ENCODE measurements around the gene EMID1.
A peak's percentile ranks its signal among the peaks of the same experiment; 100 is the strongest.
"Not testable (repeated sequence)": the region's sequence is repeated elsewhere in the genome, so short reads cannot be mapped to it uniquely, and the experiment has no call there.

Gene EMID1

GRCh38 chr22:29244785-29245625, 39.3 kb downstream of the EMID1 start:
- TF ChIP-seq, protein P1, sequence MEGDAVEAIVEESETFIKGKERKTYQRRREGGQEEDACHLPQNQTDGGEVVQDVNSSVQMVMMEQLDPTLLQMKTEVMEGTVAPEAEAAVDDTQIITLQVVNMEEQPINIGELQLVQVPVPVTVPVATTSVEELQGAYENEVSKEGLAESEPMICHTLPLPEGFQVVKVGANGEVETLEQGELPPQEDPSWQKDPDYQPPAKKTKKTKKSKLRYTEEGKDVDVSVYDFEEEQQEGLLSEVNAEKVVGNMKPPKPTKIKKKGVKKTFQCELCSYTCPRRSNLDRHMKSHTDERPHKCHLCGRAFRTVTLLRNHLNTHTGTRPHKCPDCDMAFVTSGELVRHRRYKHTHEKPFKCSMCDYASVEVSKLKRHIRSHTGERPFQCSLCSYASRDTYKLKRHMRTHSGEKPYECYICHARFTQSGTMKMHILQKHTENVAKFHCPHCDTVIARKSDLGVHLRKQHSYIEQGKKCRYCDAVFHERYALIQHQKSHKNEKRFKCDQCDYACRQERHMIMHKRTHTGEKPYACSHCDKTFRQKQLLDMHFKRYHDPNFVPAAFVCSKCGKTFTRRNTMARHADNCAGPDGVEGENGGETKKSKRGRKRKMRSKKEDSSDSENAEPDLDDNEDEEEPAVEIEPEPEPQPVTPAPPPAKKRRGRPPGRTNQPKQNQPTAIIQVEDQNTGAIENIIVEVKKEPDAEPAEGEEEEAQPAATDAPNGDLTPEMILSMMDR (IDR thresholded peaks at IDR 0.05; ENCODE audit: extremely low read depth, insufficient read depth, missing control alignments) = no peak
- DNase-seq (ENCODE audit: low spot score) = no peak
- in situ Hi-C loops (cut with MboI; ENCODE audit: low pct_unique_long_range_greater_than_20kb, low sequenced_read_pairs, unreplicated experiment) = loop anchor here (25.0 kb wide), 1 partner anchor 208 kb away; no protein-coding TSS in a partner anchor

- peak; percentile 85 for DNase-seq (ENCODE audit: low spot score)
- in situ Hi-C loops (cut with MboI; ENCODE audit: low pct_unique_long_range_greater_than_20kb, low sequenced_read_pairs, unreplicated experiment) = loop anchor here (25.0 kb wide), 1 partner anchor 209 kb away; no protein-coding TSS in a partner anchor
- TF ChIP-seq, protein P1 (IDR thresholded peaks at IDR 0.05; ENCODE audit: extremely low read depth, insufficient read depth, missing control alignments) = peak; percentile 99
Measured at GRCh38 chr22:29245626-29246385, 40.1 kb downstream of the EMID1 start.

- in situ Hi-C loops (cut with MboI; ENCODE audit: low pct_unique_long_range_greater_than_20kb, low sequenced_read_pairs, unreplicated experiment) = loop anchor here (25.0 kb wide), 1 partner anchor 211 kb away; no protein-coding TSS in a partner anchor
- not testable (repeated sequence) for DNase-seq (ENCODE audit: low spot score)
Measured at GRCh38 chr22:29247891-29248290, 42.2 kb downstream of the EMID1 start.

GRCh38 chr22:29251265-29251664, 45.6 kb downstream of the EMID1 start:
- in situ Hi-C loops (cut with MboI; ENCODE audit: low pct_unique_long_range_greater_than_20kb, low sequenced_read_pairs, unreplicated experiment) = no loop called here
- TF ChIP-seq, protein P1 (IDR thresholded peaks at IDR 0.05; ENCODE audit: extremely low read depth, insufficient read depth, missing control alignments) = no peak
- DNase-seq (ENCODE audit: low spot score) = no peak

DNA sequence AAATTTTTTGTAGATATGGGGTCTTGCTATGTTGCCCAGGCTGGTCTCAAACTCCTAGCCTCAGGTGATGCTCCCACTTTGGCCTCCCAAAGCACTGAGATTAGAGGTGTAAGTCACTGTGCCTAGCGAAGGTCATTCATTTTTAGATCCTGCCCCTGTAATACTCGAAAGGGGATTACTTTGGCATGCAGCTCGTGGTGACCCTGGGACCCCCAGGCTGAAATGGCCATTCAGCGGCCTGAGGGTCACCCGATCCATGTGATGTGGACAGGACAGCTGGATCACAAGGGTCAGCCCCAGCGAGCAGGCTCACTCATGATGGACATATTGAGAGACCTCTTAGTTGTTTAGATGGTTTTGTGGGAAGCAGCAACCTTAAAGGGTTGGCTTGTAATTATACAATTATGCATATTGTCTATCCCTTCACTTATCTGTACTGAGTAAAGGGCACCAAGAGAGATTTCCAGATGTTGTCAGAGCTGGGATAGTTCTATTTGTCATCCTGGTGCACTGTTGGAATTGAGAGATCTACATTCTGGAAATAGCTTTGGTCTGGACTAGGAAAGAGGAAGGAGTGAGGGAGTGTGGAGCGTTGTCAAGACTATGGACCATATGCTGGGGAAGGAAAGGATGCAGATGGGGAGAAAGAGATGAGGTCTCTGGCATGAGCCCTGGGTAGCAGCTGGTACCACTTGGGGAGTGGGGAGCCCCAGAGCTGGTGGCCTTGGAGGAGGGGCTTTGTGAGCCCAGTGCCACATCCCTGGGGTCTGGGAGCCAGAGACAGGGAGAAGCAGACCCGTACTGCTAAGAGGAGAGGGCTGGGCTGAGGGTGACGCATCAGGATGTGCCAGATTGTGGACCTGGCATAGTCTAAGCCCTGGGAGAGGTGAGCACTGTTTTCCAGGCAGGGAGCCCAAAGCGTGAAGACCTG, 46.5 kb downstream of the EMID1 start:
- DNase-seq (ENCODE audit: low spot score) = no peak
- TF ChIP-seq, protein P1 (IDR thresholded peaks at IDR 0.05; ENCODE audit: extremely low read depth, insufficient read depth, missing control alignments) = no peak
- in situ Hi-C loops (cut with MboI; ENCODE audit: low pct_unique_long_range_greater_than_20kb, low sequenced_read_pairs, unreplicated experiment) = no loop called here

GRCh38 chr22:29253561-29254285, 48.0 kb downstream of the EMID1 start:
- in situ Hi-C loops (cut with MboI; ENCODE audit: low pct_unique_long_range_greater_than_20kb, low sequenced_read_pairs, unreplicated experiment) = no loop called here
- TF ChIP-seq, protein P1 (IDR thresholded peaks at IDR 0.05; ENCODE audit: extremely low read depth, insufficient read depth, missing control alignments) = no peak
- no peak for DNase-seq (ENCODE audit: low spot score)
